ENCODE data around the gene ANKS3.

The ANKS3 gene

DNA sequence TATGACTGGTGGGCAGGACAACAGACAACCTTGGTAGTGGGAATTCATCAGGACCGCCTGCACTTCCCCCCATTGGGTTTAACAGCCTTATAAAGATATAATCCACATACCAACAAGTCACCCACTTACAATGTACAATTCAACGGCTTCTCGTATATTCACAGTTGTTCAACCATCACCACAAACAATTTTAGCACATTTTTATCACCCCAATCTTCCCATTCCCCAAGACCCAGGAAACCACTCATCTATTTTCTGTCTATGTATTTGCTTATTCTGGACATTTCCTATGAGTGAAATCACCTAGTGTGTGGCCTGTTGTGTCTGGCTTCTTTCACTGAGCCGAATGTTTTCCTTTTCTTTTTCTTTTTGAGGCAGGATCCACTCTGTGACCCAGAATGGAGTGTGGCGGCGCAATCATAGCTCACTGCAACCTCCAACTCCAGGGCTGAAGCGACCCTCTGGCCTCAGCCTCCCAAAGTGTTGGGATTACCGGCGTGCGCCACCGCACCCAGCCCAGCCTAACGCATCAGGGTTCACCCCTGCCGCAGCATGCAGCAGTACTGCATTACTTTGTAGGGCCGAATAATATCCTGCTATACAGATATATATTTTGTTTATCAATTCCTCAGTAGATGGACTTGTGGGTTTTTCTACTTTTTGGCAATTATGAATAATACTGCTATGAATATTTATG is 10.9 kb downstream of the ANKS3 start:
- TF ChIP-seq, protein P1, sequence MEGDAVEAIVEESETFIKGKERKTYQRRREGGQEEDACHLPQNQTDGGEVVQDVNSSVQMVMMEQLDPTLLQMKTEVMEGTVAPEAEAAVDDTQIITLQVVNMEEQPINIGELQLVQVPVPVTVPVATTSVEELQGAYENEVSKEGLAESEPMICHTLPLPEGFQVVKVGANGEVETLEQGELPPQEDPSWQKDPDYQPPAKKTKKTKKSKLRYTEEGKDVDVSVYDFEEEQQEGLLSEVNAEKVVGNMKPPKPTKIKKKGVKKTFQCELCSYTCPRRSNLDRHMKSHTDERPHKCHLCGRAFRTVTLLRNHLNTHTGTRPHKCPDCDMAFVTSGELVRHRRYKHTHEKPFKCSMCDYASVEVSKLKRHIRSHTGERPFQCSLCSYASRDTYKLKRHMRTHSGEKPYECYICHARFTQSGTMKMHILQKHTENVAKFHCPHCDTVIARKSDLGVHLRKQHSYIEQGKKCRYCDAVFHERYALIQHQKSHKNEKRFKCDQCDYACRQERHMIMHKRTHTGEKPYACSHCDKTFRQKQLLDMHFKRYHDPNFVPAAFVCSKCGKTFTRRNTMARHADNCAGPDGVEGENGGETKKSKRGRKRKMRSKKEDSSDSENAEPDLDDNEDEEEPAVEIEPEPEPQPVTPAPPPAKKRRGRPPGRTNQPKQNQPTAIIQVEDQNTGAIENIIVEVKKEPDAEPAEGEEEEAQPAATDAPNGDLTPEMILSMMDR (conservative IDR thresholded peaks at IDR 0.05), result no peak
- H3K27ac ChIP-seq, result no peak overlapping the region

DNA sequence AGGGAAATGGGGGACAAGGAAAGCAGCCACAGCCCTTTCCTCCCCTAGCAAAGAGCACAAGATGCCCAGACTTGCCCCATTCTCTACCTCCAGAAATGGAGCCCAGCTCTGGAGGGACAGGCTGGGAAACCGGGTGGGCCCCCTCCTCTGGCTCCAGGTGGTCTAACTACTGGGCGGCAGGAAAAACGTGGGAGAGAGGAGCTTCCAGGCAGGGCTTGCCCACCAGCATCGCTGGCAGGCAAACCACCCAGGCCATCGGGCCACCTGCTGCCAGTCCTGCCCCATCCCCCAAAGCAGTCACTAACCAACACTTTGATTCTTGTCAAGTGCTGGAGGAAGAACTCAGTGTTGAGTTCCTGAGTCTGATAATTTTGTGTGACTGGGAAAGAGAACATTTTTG is 15.6 kb downstream of the ANKS3 start:
- H3K27ac ChIP-seq, result no peak overlapping the region
- TF ChIP-seq, protein P1 (conservative IDR thresholded peaks at IDR 0.05), result no peak
- TF ChIP-seq ZFX (IDR thresholded peaks at IDR 0.05), result no peak

- TF ChIP-seq ZFX (IDR thresholded peaks at IDR 0.05), result no peak
- TF ChIP-seq, protein P1 (conservative IDR thresholded peaks at IDR 0.05), result no peak
- H3K27ac ChIP-seq, result no peak overlapping the region
Observed at GRCh38 chr16:4714996-4715395, 19.1 kb downstream of the ANKS3 start.

DNA sequence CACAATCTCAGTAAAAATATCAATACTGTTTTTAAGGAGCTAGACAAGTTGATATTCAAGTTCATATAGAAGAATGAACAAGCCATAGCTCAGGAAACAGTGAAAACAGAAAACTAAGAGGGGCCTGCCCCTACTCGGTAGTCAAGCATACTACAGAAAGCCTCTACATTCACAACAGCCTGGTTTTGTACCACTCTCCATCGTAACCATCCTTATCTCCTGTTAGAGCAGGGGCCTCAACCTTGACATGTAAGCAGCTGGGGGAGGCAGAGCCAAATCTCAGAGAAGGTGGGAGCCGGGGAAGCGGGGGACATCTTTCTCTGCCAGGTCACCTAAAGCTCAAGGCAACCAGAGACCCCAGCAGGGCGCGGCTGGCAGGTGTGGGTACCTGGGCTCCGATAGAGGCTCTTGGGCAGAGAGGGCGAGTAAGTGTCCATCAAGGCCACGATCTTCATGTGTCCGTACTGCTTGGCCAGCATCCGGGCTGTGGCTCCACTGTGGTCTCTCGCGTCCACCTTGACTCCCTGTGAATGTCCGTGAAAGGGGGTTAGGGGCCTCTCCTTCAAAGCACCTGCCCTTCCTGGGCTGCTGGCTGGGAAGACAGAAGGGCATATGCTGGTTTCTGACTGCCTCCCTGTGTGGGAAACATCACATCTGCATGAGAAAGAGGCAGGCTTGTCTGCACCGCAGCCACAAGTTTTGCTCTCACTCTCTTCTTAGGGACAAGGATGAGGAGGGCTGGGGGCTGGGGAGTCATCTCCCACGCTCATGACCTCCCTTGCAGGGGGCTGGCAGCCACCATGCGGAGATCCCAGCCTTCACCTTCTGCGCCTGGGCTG is 20.2 kb downstream of the ANKS3 start:
- H3K27ac ChIP-seq, result no peak overlapping the region
- TF ChIP-seq, protein P1 (conservative IDR thresholded peaks at IDR 0.05), result no peak
- TF ChIP-seq ZFX (IDR thresholded peaks at IDR 0.05), result no peak

GRCh38 chr16:4709481-4709880 is 24.6 kb downstream of the ANKS3 start:
- TF ChIP-seq ZFX (IDR thresholded peaks at IDR 0.05), result no peak
- TF ChIP-seq, protein P1 (conservative IDR thresholded peaks at IDR 0.05), result no peak
- no peak overlapping the region for H3K27ac ChIP-seq

- no peak overlapping the region for H3K27ac ChIP-seq
- TF ChIP-seq ZFX (IDR thresholded peaks at IDR 0.05), result no peak
- TF ChIP-seq, protein P1 (conservative IDR thresholded peaks at IDR 0.05), result no peak
Observed at GRCh38 chr16:4706871-4707270, 27.2 kb downstream of the ANKS3 start.

DNA sequence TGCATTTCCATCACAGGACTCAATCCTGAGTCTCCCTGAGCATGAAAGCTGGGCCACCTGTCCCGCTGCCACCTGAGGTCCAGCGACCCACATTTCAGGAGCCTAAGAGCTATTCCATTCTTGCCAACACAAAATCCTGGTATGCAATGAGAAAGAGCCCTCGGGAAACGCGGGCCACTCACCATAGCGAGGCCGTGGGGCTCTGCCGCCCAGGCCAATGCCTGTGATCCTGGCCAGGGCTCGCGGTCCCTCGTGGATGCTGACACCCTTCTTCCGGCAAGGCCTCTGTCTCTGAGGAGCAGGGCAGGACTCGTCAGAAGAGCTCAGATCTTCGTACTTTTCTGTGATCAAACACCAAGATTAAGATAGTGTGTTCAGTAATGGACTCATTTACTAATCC is 29.2 kb downstream of the ANKS3 start:
- no peak overlapping the region for H3K27ac ChIP-seq

More for the DNA sequence above, 29.2 kb downstream of the ANKS3 start:
- TF ChIP-seq, protein P1 (conservative IDR thresholded peaks at IDR 0.05), result no peak
- TF ChIP-seq ZFX (IDR thresholded peaks at IDR 0.05), result no peak

Measured in C4-2B (cell line).